Activated CD8-positive, alpha-beta T cell treated with anti-CD3 and anti-CD28 coated beads, Interleukin-2, amount 10 ng/mL, durations not matched to agents 7 days and 5 days (primary cell): ENCODE results near the gene ULK4. TPM values are rescaled to one million over a fixed set of nuclear protein-coding genes. Genes with fewer than 3 reads are reported as not detected.

Experiments
- ATAC-seq: fragments of 150-1000 bp; cut with Tn5 transposase; one replicate; pipeline ENCODE4 v1.10.0; 2021; ENCODE audit warnings: moderate library complexity
- CTCF ChIA-PET: fragments of 350-600 bp; sonication (Branson Sonifier 250); formaldehyde crosslinking; loops from one replicate; lab custom pipeline; 2021; ENCODE audit warnings: antibody characterized with exemption; lab: Charles Lee
- POLR2A ChIA-PET: fragments of 350-600 bp; sonication (Branson Sonifier 250); formaldehyde crosslinking; loops from one replicate; lab custom pipeline; 2021; ENCODE audit warnings: antibody characterized with exemption; lab: Charles Lee
- DNase-seq: peaks from one replicate; pipeline ENCODE4 v3.0.0-alpha.2; 2020
- H3K27ac Mint-ChIP-seq: one replicate; pipeline ENCODE4 v1.8.0; 2021; ENCODE audit warnings: mild to moderate bottlenecking, mixed read lengths
- H3K27me3 Mint-ChIP-seq: one replicate; pipeline ENCODE4 v1.8.0; 2021; ENCODE audit warnings: low read depth, mixed read lengths
- H3K36me3 Mint-ChIP-seq: one replicate; pipeline ENCODE4 v1.8.0; 2021; ENCODE audit warnings: low read depth, mixed read lengths
- H3K4me1 Mint-ChIP-seq: one replicate; pipeline ENCODE4 v1.8.0; 2021; ENCODE audit warnings: low read depth, mixed read lengths
- H3K4me3 Mint-ChIP-seq: one replicate; pipeline ENCODE4 v1.8.0; 2021; ENCODE audit warnings: mild to moderate bottlenecking, mixed read lengths
- H3K9me3 Mint-ChIP-seq: one replicate; pipeline ENCODE4 v1.8.0; 2022; ENCODE audit warnings: mixed read lengths; ENCODE audit not compliant: insufficient read depth
- total RNA-seq, 2 experiments: library from RNA; stranded (reverse); gene quantifications; one replicate each; pipeline ENCODE4 v1.2.3, GENCODE V29; 2021

Gene ULK4
- total RNA-seq, 2 experiments from 2014 or later = 10.5 to 12.3 TPM

- H3K27ac Mint-ChIP-seq = no peak overlapping the region
- no peak for DNase-seq
- H3K4me3 Mint-ChIP-seq = no peak overlapping the region
- no peaks in the 10 kb centered on the region for H3K4me1 Mint-ChIP-seq
- no peaks in the 10 kb centered on the region for H3K27me3 Mint-ChIP-seq
- H3K36me3 Mint-ChIP-seq = no peaks in the 10 kb centered on the region
- ATAC-seq = no peak
- CTCF ChIA-PET = no interaction called here
- H3K9me3 Mint-ChIP-seq = no peaks in the 10 kb centered on the region
- POLR2A ChIA-PET = no interaction called here
Measured at GRCh38 chr3:41338276-41338675, 623.6 kb downstream of the ULK4 start.

- no peak for ATAC-seq
- POLR2A ChIA-PET = no interaction called here
- CTCF ChIA-PET = no interaction called here
- Mint-ChIP-seq H3K36me3 (no peaks in the 10 kb centered on the region), H3K27me3 (no peaks in the 10 kb centered on the region), H3K4me3 (no peak overlapping the region), H3K9me3 (no peaks in the 10 kb centered on the region), H3K4me1 (no peaks in the 10 kb centered on the region), H3K27ac (no peak overlapping the region)
- DNase-seq = no peak
Measured at GRCh38 chr3:41334426-41334825, 627.5 kb downstream of the ULK4 start.

- CTCF ChIA-PET = interaction anchor here (0.5 kb wide), 1 partner anchor 771 kb away, joined by 4 read pairs; no protein-coding TSS in a partner anchor
- no peak for DNase-seq
- no peaks in the 10 kb centered on the region for H3K4me1 Mint-ChIP-seq
- no peak overlapping the region for H3K27ac Mint-ChIP-seq
- H3K27me3 Mint-ChIP-seq = no peaks in the 10 kb centered on the region
- POLR2A ChIA-PET = no interaction called here
- ATAC-seq = no peak
- H3K36me3 Mint-ChIP-seq = no peaks in the 10 kb centered on the region
- H3K9me3 Mint-ChIP-seq = no peaks in the 10 kb centered on the region
- no peak overlapping the region for H3K4me3 Mint-ChIP-seq
Measured at GRCh38 chr3:41331041-41331440, 630.9 kb downstream of the ULK4 start.

- H3K4me3 Mint-ChIP-seq = no peak overlapping the region
- H3K27ac Mint-ChIP-seq = no peak overlapping the region
- POLR2A ChIA-PET = no interaction called here
- H3K36me3 Mint-ChIP-seq = no peaks in the 10 kb centered on the region
- DNase-seq (no peak), ATAC-seq (no peak)
- CTCF ChIA-PET = no interaction called here
- H3K4me1 Mint-ChIP-seq = no peaks in the 10 kb centered on the region
- no peaks in the 10 kb centered on the region for H3K9me3 Mint-ChIP-seq
- no peaks in the 10 kb centered on the region for H3K27me3 Mint-ChIP-seq
Measured at GRCh38 chr3:41330465-41330864, 631.4 kb downstream of the ULK4 start.

- Mint-ChIP-seq H3K36me3 (no peaks in the 10 kb centered on the region), H3K4me3 (no peak overlapping the region), H3K9me3 (no peaks in the 10 kb centered on the region), H3K27me3 (no peaks in the 10 kb centered on the region), H3K27ac (no peak overlapping the region), H3K4me1 (no peaks in the 10 kb centered on the region)
- DNase-seq = no peak
- CTCF ChIA-PET = no interaction called here
- no peak for ATAC-seq
- POLR2A ChIA-PET = no interaction called here
Measured at GRCh38 chr3:41329881-41330280, 632.0 kb downstream of the ULK4 start.

GRCh38 chr3:41328926-41329325, 633.0 kb downstream of the ULK4 start:
- H3K4me3 Mint-ChIP-seq = no peak overlapping the region
- no peaks in the 10 kb centered on the region for H3K4me1 Mint-ChIP-seq
- no peaks in the 10 kb centered on the region for H3K9me3 Mint-ChIP-seq
- no peak overlapping the region for H3K27ac Mint-ChIP-seq
- ChIA-PET CTCF (no interaction called here), POLR2A (no interaction called here)
- ATAC-seq = no peak
- H3K36me3 Mint-ChIP-seq = no peaks in the 10 kb centered on the region
- H3K27me3 Mint-ChIP-seq = no peaks in the 10 kb centered on the region
- no peak for DNase-seq

- POLR2A ChIA-PET = no interaction called here
- no peaks in the 10 kb centered on the region for H3K36me3 Mint-ChIP-seq
- no peak for DNase-seq
- ATAC-seq = no peak
- CTCF ChIA-PET = no interaction called here
- H3K4me1 Mint-ChIP-seq = no peaks in the 10 kb centered on the region
- H3K27me3 Mint-ChIP-seq = no peaks in the 10 kb centered on the region
- H3K27ac Mint-ChIP-seq = no peak overlapping the region
- no peak overlapping the region for H3K4me3 Mint-ChIP-seq
- H3K9me3 Mint-ChIP-seq = no peaks in the 10 kb centered on the region
Measured at GRCh38 chr3:41327718-41328117, 634.2 kb downstream of the ULK4 start.

- ChIA-PET POLR2A (interaction anchor here (0.7 kb wide), 1 partner anchor 191 kb away, joined by 3 read pairs; no protein-coding TSS in a partner anchor), CTCF (interaction anchor here (1.2 kb wide), 1 partner anchor 13 kb away, joined by 3 read pairs; no protein-coding TSS in a partner anchor)
- Mint-ChIP-seq H3K27ac (no peak overlapping the region), H3K4me3 (no peak overlapping the region), H3K27me3 (no peaks in the 10 kb centered on the region), H3K36me3 (no peaks in the 10 kb centered on the region), H3K9me3 (no peaks in the 10 kb centered on the region), H3K4me1 (no peaks in the 10 kb centered on the region)
- ATAC-seq = no peak
- no peak for DNase-seq
Measured at GRCh38 chr3:41324156-41324475, 637.8 kb downstream of the ULK4 start.

- CTCF ChIA-PET = interaction anchor here (1.2 kb wide), 1 partner anchor 13 kb away, joined by 3 read pairs; no protein-coding TSS in a partner anchor
- DNase-seq = no peak
- Mint-ChIP-seq H3K4me1 (no peaks in the 10 kb centered on the region), H3K4me3 (no peak overlapping the region), H3K27me3 (no peaks in the 10 kb centered on the region), H3K27ac (no peak overlapping the region), H3K36me3 (no peaks in the 10 kb centered on the region), H3K9me3 (no peaks in the 10 kb centered on the region)
- ATAC-seq = no peak
- POLR2A ChIA-PET = interaction anchor here (0.7 kb wide), 1 partner anchor 191 kb away, joined by 3 read pairs; no protein-coding TSS in a partner anchor
Measured at GRCh38 chr3:41323467-41324155, 638.3 kb downstream of the ULK4 start.

- Mint-ChIP-seq H3K36me3 (no peaks in the 10 kb centered on the region), H3K27me3 (no peaks in the 10 kb centered on the region), H3K4me3 (no peak overlapping the region), H3K27ac (no peak overlapping the region), H3K4me1 (no peaks in the 10 kb centered on the region), H3K9me3 (no peaks in the 10 kb centered on the region)
- ChIA-PET POLR2A (no interaction called here), CTCF (no interaction called here)
- DNase-seq (no peak), ATAC-seq (no peak)
Measured at GRCh38 chr3:41321642-41321980, 640.3 kb downstream of the ULK4 start.

GRCh38 chr3:41320953-41321641, 640.8 kb downstream of the ULK4 start:
- no peak for DNase-seq
- Mint-ChIP-seq H3K9me3 (no peaks in the 10 kb centered on the region), H3K4me3 (no peak overlapping the region), H3K27me3 (no peaks in the 10 kb centered on the region), H3K36me3 (no peaks in the 10 kb centered on the region), H3K4me1 (no peaks in the 10 kb centered on the region), H3K27ac (no peak overlapping the region)
- ATAC-seq = no peak
- ChIA-PET POLR2A (no interaction called here), CTCF (no interaction called here)

- no peak for DNase-seq
- no peak overlapping the region for H3K27ac Mint-ChIP-seq
- ATAC-seq = no peak
- no peaks in the 10 kb centered on the region for H3K4me1 Mint-ChIP-seq
- no peak overlapping the region for H3K4me3 Mint-ChIP-seq
- CTCF ChIA-PET = no interaction called here
- POLR2A ChIA-PET = no interaction called here
- no peaks in the 10 kb centered on the region for H3K9me3 Mint-ChIP-seq
- no peaks in the 10 kb centered on the region for H3K27me3 Mint-ChIP-seq
- H3K36me3 Mint-ChIP-seq = no peaks in the 10 kb centered on the region
Measured at GRCh38 chr3:41318520-41318919, 643.4 kb downstream of the ULK4 start.
